Thymus (tissue), 11 donors: ENCODE measurements around the gene PTPN9. TPM values are rescaled to one million over a fixed set of nuclear protein-coding genes. Genes with fewer than 3 reads are reported as not detected.
"Not testable (repeated sequence)": the region's sequence is repeated elsewhere in the genome, so short reads cannot be mapped to it uniquely, and the experiment has no call there.

Experiments used
- DNase-seq, 9 donors: peaks; one replicate each; pipeline ENCODE4 v3.0.0-alpha.2; 2013; ENCODE audit warnings: low spot score in 9 of 9, low read depth in 6 of 9, missing footprints in 1 of 9
- H3K27ac ChIP-seq, 2 donors: one replicate each; pipeline ENCODE4 v1.5.1; 2013; ENCODE audit warnings: control low read depth in 1 of 2, low read depth in 1 of 2, low read length in 1 of 2, mild to moderate bottlenecking in 1 of 2, moderate library complexity in 1 of 2
- H3K27me3 ChIP-seq, 2 donors: one replicate each; pipeline ENCODE4 v1.5.1; 2013; ENCODE audit warnings: low read length in 1 of 2; ENCODE audit not compliant: control insufficient read depth in 2 of 2, insufficient read depth in 1 of 2
- H3K36me3 ChIP-seq, 2 donors: one replicate each; pipeline ENCODE4 v1.5.1; 2013; ENCODE audit warnings: low read length in 1 of 2, mild to moderate bottlenecking in 1 of 2, moderate library complexity in 1 of 2; ENCODE audit not compliant: control insufficient read depth in 2 of 2, insufficient read depth in 2 of 2
- H3K4me1 ChIP-seq, 2 donors: one replicate each; pipeline ENCODE4 v1.5.1; 2013; ENCODE audit warnings: low read length in 2 of 2; ENCODE audit not compliant: control insufficient read depth in 2 of 2, insufficient read depth in 2 of 2
- H3K4me3 ChIP-seq, 2 donors: one replicate each; pipeline ENCODE4 v1.5.1; 2013; ENCODE audit warnings: low read length in 2 of 2, control low read depth in 1 of 2, mild to moderate bottlenecking in 1 of 2
- H3K9me3 ChIP-seq, 2 donors: one replicate each; pipeline ENCODE4 v1.5.1; 2013; ENCODE audit warnings: low read length in 1 of 2, mild to moderate bottlenecking in 1 of 2; ENCODE audit not compliant: control insufficient read depth in 2 of 2, insufficient read depth in 1 of 2
- WGBS: extraction: QIAGEN DNeasy Blood & Tissue Kit; methylation state at CpG from one replicate; pipeline ENCODE4 v1.1.7; 2013; 5-methylcytosine and 5-hydroxymethylcytosine counted together
- polyA plus RNA-seq: library from polyadenylated mRNA; stranded (reverse); fragments of 200-250 nt; gene quantifications from one replicate; pipeline ENCODE4 v1.2.3, GENCODE V29; 2013
- total RNA-seq: library from RNA; stranded (reverse); fragments of 120-200 nt; gene quantifications from one replicate; pipeline ENCODE4 v1.2.4, GENCODE V29; 2013
- donor health status: healthy.

The PTPN9 gene
- total and polyA plus RNA-seq, 2 donors = 12.1 to 12.3 TPM

- Histone ChIP-seq H3K4me3 (no peak overlapping the region), H3K27me3 (no peaks in the 10 kb centered on the region), H3K36me3 (peaks cover 0 to 4% of the 10 kb centered on the region in 2 donors), H3K9me3 (no peaks in the 10 kb centered on the region), H3K27ac (no peak overlapping the region), H3K4me1 (no peaks in the 10 kb centered on the region)
- WGBS = 86% methylated on average over 1 of the region's 1 CpG
- DNase-seq = no peak
Measured at GRCh38 chr15:75545064-75545463, 34.1 kb downstream of the PTPN9 start.

GRCh38 chr15:75544359-75544758 lies 34.8 kb downstream of the PTPN9 start:
- Histone ChIP-seq H3K36me3 (peaks cover 0 to 4% of the 10 kb centered on the region in 2 donors), H3K4me3 (no peak overlapping the region), H3K27me3 (no peaks in the 10 kb centered on the region), H3K9me3 (no peaks in the 10 kb centered on the region), H3K27ac (no peak overlapping the region), H3K4me1 (no peaks in the 10 kb centered on the region)
- DNase-seq = no peak
- 89% methylated on average over 2 of the region's 2 CpGs for WGBS

GRCh38 chr15:75542949-75543545 lies 36.1 kb downstream of the PTPN9 start:
- WGBS = 92% methylated on average over 6 of the region's 6 CpGs
- not testable (repeated sequence) for H3K27ac ChIP-seq

GRCh38 chr15:75542386-75542797 lies 36.7 kb downstream of the PTPN9 start:
- no peak overlapping the region for H3K27ac ChIP-seq
- no peaks in the 10 kb centered on the region for H3K27me3 ChIP-seq
- no peak overlapping the region for H3K4me3 ChIP-seq
- no peak for DNase-seq
- no peaks in the 10 kb centered on the region for H3K4me1 ChIP-seq
- 89% methylated on average over 2 of the region's 2 CpGs for WGBS
- no peaks in the 10 kb centered on the region for H3K9me3 ChIP-seq
- peaks cover 0 to 4% of the 10 kb centered on the region in 2 donors for H3K36me3 ChIP-seq

More at GRCh38 chr15:75542949-75543545, 36.1 kb downstream of the PTPN9 start:
- not testable (repeated sequence) for H3K9me3 ChIP-seq, DNase-seq, H3K4me1 ChIP-seq, H3K36me3 ChIP-seq, H3K4me3 ChIP-seq, H3K27me3 ChIP-seq

GRCh38 chr15:75538376-75538775 lies 40.7 kb downstream of the PTPN9 start:
- no peaks in the 10 kb centered on the region for H3K36me3 ChIP-seq

GRCh38 chr15:75533945-75534344 lies 45.2 kb downstream of the PTPN9 start:
- peaks cover 0 to 3% of the 10 kb centered on the region in 2 donors for H3K9me3 ChIP-seq
- H3K27me3 ChIP-seq = no peaks in the 10 kb centered on the region
- no peak overlapping the region for H3K4me3 ChIP-seq
- no peaks in the 10 kb centered on the region for H3K4me1 ChIP-seq
- no peak for DNase-seq
- H3K27ac ChIP-seq = no peak overlapping the region
- H3K36me3 ChIP-seq = peaks cover 0 to 4% of the 10 kb centered on the region in 2 donors
- 95% methylated on average over 1 of the region's 1 CpG for WGBS

More at GRCh38 chr15:75538376-75538775, 40.7 kb downstream of the PTPN9 start:
- no peaks in the 10 kb centered on the region for H3K27me3 ChIP-seq
- H3K9me3 ChIP-seq = no peaks in the 10 kb centered on the region
- H3K27ac ChIP-seq = no peak overlapping the region
- DNase-seq = no peak
- WGBS = 94% methylated on average over 7 of the region's 7 CpGs
- no peak overlapping the region for H3K4me3 ChIP-seq
- no peaks in the 10 kb centered on the region for H3K4me1 ChIP-seq

GRCh38 chr15:75532413-75533250 lies 46.5 kb downstream of the PTPN9 start:
- peaks cover 0 to 4% of the 10 kb centered on the region in 2 donors for H3K36me3 ChIP-seq
- H3K27ac ChIP-seq = no peak overlapping the region
- no peak overlapping the region for H3K4me3 ChIP-seq
- no peaks in the 10 kb centered on the region for H3K4me1 ChIP-seq
- DNase-seq = no peak
- H3K9me3 ChIP-seq = peaks cover 0 to 3% of the 10 kb centered on the region in 2 donors
- WGBS = 93% methylated on average over 1 of the region's 1 CpG
- H3K27me3 ChIP-seq = no peaks in the 10 kb centered on the region

DNA sequence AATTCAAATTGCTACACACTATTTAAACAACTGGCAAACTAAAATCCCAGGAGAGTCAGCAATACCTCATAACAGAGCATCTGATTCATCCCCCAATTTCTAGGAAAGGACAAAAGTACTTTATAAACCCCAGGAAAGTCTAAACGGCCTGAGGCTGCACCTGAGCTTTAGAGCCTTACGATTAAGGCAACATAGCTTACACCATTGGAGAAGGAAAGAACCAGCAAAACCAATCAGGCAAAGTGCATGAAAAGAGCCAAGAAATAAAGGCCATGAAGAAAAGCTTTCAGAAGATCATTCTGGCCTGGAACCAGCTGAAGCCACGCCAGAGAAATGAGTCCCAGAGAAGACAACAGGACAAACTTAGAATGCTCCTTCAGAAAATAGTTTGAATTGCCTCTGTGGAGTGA lies 48.1 kb downstream of the PTPN9 start:
- no peak overlapping the region for H3K27ac ChIP-seq
- no peak overlapping the region for H3K4me3 ChIP-seq
- 90% methylated on average over 3 of the region's 3 CpGs for WGBS

GRCh38 chr15:75530169-75530568 lies 48.9 kb downstream of the PTPN9 start:
- Histone ChIP-seq H3K9me3 (peaks cover 0 to 3% of the 10 kb centered on the region in 2 donors), H3K4me3 (no peak overlapping the region), H3K27me3 (no peaks in the 10 kb centered on the region), H3K27ac (no peak overlapping the region), H3K4me1 (no peaks in the 10 kb centered on the region), H3K36me3 (peaks cover 8 to 16% of the 10 kb centered on the region in 2 donors)
- no peak for DNase-seq
- WGBS = 100% methylated on average over 4 of the region's 4 CpGs

More for the DNA sequence above, 48.1 kb downstream of the PTPN9 start:
- Histone ChIP-seq H3K9me3 (peaks cover 0 to 3% of the 10 kb centered on the region in 2 donors), H3K4me1 (no peaks in the 10 kb centered on the region), H3K36me3 (peaks cover 6 to 10% of the 10 kb centered on the region in 2 donors), H3K27me3 (no peaks in the 10 kb centered on the region)
- peak in 2 of 9 donors; percentile 6 to 18 for DNase-seq
